Fibroblast of lung (primary cell): Measurements from ENCODE around the gene P4HA1. TPM values are rescaled to one million over a fixed set of nuclear protein-coding genes. Genes with fewer than 3 reads are reported as not detected.

Source experiments
- DNase-seq, 2 donors: peaks; one replicate each; pipeline versions ENCODE4 v3.0.0 to v3.0.0-alpha.2; 2010; ENCODE audit warnings: low read depth in 2 of 2
- H2AFZ ChIP-seq: 2 replicates; pipeline ENCODE4 v1.5.1; 2012; ENCODE audit warnings: low read length, control low read depth, inconsistent platforms
- H3K27ac ChIP-seq: 2 replicates; pipeline ENCODE4 v1.5.1; 2011; ENCODE audit warnings: low read length, control low read depth; ENCODE audit not compliant: insufficient read depth
- H3K27me3 ChIP-seq: 2 replicates; pipeline ENCODE4 v1.5.1; 2011; ENCODE audit warnings: mild to moderate bottlenecking, low read length; ENCODE audit not compliant: control insufficient read depth, insufficient read depth
- H3K36me3 ChIP-seq: 2 replicates; pipeline ENCODE4 v1.5.1; 2011; ENCODE audit warnings: low read length; ENCODE audit not compliant: control insufficient read depth, insufficient read depth
- H3K4me1 ChIP-seq: 2 replicates; pipeline ENCODE4 v1.5.1; 2011; ENCODE audit warnings: low read length; ENCODE audit not compliant: control insufficient read depth, insufficient read depth; ENCODE audit errors: extremely low read depth
- H3K4me2 ChIP-seq: 2 replicates; pipeline ENCODE4 v1.5.1; 2011; ENCODE audit warnings: low read length, control low read depth; ENCODE audit not compliant: insufficient read depth; ENCODE audit errors: extremely low read depth
- H3K4me3 ChIP-seq, 4 experiments: fragments of 200-600 bp in 1 of 4; sonication (generic) in 1 of 4; replicated peaks in 1 of 4; 2 replicates each; pipeline ENCODE4 v1.5.1; 2011 to 2016; ENCODE audit warnings: low read length in 4 of 4, low read depth in 3 of 4, mild to moderate bottlenecking in 3 of 4, control low read depth in 2 of 4, inconsistent platforms in 1 of 4, mixed read lengths in 1 of 4; ENCODE audit not compliant: insufficient read depth in 1 of 4; ENCODE audit errors: control extremely low read depth in 1 of 4
- H3K79me2 ChIP-seq: 2 replicates; pipeline ENCODE4 v1.5.1; 2012; ENCODE audit warnings: mild to moderate bottlenecking, low read length, inconsistent platforms; ENCODE audit not compliant: control insufficient read depth, insufficient read depth
- H3K9ac ChIP-seq: 2 replicates; pipeline ENCODE4 v1.5.1; 2011; ENCODE audit warnings: mild to moderate bottlenecking, low read length, control low read depth; ENCODE audit not compliant: insufficient read depth
- H3K9me3 ChIP-seq: 2 replicates; pipeline ENCODE4 v1.5.1; 2012; ENCODE audit warnings: low read depth, low read length; ENCODE audit not compliant: control insufficient read depth, insufficient read depth
- H4K20me1 ChIP-seq: 2 replicates; pipeline ENCODE4 v1.5.1; 2011; ENCODE audit warnings: low read length; ENCODE audit not compliant: control insufficient read depth, insufficient read depth; ENCODE audit errors: extremely low read depth
- EZH2 ChIP-seq: IDR thresholded peaks from 2 replicates; pipeline ENCODE4 v1.5.1; 2012; ENCODE audit warnings: low read length, control low read depth, mild to moderate bottlenecking; ENCODE audit errors: missing control alignments
- polyA plus RNA-seq, 2 donors: library from polyadenylated mRNA; depleted of rRNA in 1 of 2; stranded (reverse) in 1 of 2; unstranded in 1 of 2; fragments of >200 nt; gene quantifications; 2 replicates each; pipeline ENCODE4 v1.2.1, GENCODE V29; 2011 to 2012; ENCODE audit warnings: missing spikeins in 1 of 2
- total RNA-seq: library from RNA; depleted of rRNA; stranded (reverse); fragments of >200 nt; gene quantifications from 2 replicates; pipeline ENCODE4 v1.2.1, GENCODE V29; 2014
- TF ChIP-seq, protein P1 (sequence below), 2 donors: IDR thresholded peaks in 1 of 2; conservative IDR thresholded peaks in 1 of 2; 1 replicate in 1 of 2; 2 replicates in 1 of 2; pipeline ENCODE4 v1.5.1; 2011 to 2012; ENCODE audit warnings: low read length in 2 of 2, control low read depth in 1 of 2, inconsistent platforms in 1 of 2, low read depth in 1 of 2, mild to moderate bottlenecking in 1 of 2

Gene P4HA1
- total and polyA plus RNA-seq, 2 donors (not counting 1 experiment from before 2014, with no cell fraction given), result 147 to 226 TPM

DNA sequence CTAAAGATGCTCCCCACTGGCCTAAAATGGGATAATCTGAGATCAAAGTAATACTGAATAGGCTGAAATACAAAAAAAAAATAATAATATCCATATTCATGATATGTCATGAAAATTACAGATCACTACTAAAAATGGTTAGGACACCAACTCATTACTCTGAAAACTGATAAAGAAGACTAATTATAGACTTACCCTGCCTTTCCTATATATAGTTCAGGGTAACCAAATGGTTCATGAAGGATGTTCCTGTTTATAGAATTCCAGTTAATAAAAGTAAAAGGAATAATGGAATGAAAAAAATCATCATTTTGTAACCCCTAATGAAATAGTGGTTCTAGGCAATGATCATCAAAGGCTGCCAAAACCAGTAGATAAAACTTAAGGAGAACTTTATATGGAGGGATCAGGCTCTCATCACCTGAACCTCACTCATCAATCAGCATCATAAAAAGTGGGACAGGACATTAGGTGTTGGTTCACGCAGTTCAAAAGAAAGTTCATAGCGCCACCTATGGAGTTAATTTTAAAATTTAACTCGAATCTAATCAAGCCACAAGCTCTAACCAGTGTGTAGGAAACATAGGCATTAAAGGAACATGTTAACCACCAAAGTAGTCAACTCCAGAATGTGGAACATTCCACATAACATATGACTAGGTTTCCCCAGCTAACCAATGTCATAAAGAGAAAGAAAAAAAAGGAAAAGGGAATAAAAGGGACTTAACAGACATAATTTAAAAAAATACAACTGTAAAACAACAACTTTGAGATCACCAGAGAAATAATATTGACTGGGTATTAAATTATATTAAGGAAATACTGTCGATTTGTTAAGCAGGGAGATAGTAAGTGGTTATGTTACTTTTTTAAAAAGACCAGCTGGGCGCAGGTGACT, 35.7 kb downstream of the P4HA1 start:
- Histone ChIP-seq H2AFZ (no peak overlapping the region), H3K36me3 (peaks cover 2% of the 10 kb centered on the region), H3K4me2 (no peak overlapping the region), H3K4me1 (no peaks in the 10 kb centered on the region), H3K27ac (no peak overlapping the region), H3K4me3 (no peak overlapping the region), H3K27me3 (no peaks in the 10 kb centered on the region), H3K9me3 (no peaks in the 10 kb centered on the region), H3K79me2 (no peaks in the 10 kb centered on the region), H4K20me1 (no peaks in the 10 kb centered on the region), H3K9ac (no peak overlapping the region)
- TF ChIP-seq EZH2, result no peak
- TF ChIP-seq, protein P1, sequence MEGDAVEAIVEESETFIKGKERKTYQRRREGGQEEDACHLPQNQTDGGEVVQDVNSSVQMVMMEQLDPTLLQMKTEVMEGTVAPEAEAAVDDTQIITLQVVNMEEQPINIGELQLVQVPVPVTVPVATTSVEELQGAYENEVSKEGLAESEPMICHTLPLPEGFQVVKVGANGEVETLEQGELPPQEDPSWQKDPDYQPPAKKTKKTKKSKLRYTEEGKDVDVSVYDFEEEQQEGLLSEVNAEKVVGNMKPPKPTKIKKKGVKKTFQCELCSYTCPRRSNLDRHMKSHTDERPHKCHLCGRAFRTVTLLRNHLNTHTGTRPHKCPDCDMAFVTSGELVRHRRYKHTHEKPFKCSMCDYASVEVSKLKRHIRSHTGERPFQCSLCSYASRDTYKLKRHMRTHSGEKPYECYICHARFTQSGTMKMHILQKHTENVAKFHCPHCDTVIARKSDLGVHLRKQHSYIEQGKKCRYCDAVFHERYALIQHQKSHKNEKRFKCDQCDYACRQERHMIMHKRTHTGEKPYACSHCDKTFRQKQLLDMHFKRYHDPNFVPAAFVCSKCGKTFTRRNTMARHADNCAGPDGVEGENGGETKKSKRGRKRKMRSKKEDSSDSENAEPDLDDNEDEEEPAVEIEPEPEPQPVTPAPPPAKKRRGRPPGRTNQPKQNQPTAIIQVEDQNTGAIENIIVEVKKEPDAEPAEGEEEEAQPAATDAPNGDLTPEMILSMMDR (conservative IDR thresholded peaks at IDR 0.05 in 1 of 2, IDR thresholded peaks at IDR 0.05 in 1 of 2; ENCODE audit: low read depth in 1 of 2, low read length in 2 of 2), result peak; percentile 42 to 44
- DNase-seq, result peak in 1 of 2 donors; percentile 41

DNA sequence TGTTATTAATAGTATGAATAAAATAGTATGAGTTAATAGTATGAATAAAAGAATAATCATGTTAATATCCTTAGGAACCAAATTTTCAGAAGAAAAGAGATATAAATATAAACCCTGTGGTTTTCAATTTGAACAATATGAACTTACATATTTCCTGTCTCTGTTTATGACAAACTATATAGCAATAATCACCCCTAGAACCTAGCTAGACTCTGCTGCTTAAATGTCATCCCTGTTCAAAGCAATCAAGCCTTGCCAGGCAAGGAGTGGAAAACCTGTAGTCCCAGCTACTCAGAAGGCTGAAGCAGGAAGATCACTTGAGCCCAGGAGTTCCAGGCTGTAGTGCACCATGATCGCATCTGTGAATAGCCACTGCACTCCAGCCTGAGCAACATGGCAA, 36.5 kb downstream of the P4HA1 start:
- Histone ChIP-seq H3K4me2 (no peak overlapping the region), H3K4me3 (no peak overlapping the region), H3K27ac (no peak overlapping the region), H3K27me3 (no peaks in the 10 kb centered on the region), H3K36me3 (peaks cover 4% of the 10 kb centered on the region), H3K4me1 (no peaks in the 10 kb centered on the region), H4K20me1 (no peaks in the 10 kb centered on the region), H3K79me2 (no peaks in the 10 kb centered on the region), H3K9me3 (no peaks in the 10 kb centered on the region), H3K9ac (no peak overlapping the region), H2AFZ (no peak overlapping the region)
- TF ChIP-seq EZH2, result no peak
- TF ChIP-seq, protein P1 (conservative IDR thresholded peaks at IDR 0.05 in 1 of 2, IDR thresholded peaks at IDR 0.05 in 1 of 2; ENCODE audit: low read depth in 1 of 2, low read length in 2 of 2), result no peak
- DNase-seq, result no peak

DNA sequence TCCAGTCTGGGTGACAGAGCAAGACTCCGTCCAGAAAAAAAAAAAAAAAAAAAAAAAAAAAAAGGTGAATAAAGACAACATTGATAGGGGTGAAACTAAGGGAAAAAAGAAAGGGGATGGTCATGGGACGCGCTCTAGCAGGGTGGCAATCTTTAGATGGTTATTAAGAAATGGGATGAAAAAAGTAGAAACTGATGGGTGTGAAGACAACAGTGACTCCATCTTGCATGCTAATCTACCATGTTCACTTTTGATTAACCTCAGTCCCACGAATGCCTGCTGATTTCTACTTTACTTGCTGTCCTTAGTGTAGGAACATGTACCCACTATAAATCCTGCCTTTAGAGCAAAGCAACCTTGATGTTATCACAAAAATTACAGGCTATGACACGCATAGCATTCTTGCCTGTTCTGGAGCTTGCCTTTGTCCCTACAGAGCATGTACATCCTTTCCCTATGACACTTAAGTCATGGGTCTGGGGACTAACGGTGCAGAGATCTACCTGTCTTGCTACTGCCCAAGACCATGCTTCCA, 38.5 kb downstream of the P4HA1 start:
- no peaks in the 10 kb centered on the region for H3K27me3 ChIP-seq
- no peak overlapping the region for H3K9ac ChIP-seq
- no peak overlapping the region for H3K27ac ChIP-seq
- H3K9me3 ChIP-seq, result no peaks in the 10 kb centered on the region
- H3K4me1 ChIP-seq, result no peaks in the 10 kb centered on the region
- no peak overlapping the region for H3K4me2 ChIP-seq
- no peak overlapping the region for H3K4me3 ChIP-seq
- no peaks in the 10 kb centered on the region for H4K20me1 ChIP-seq
- peaks cover 10% of the 10 kb centered on the region for H3K36me3 ChIP-seq
- H3K79me2 ChIP-seq, result no peaks in the 10 kb centered on the region
- no peak for DNase-seq
- TF ChIP-seq EZH2, result no peak
- TF ChIP-seq, protein P1 (conservative IDR thresholded peaks at IDR 0.05 in 1 of 2, IDR thresholded peaks at IDR 0.05 in 1 of 2; ENCODE audit: low read depth in 1 of 2, low read length in 2 of 2), result no peak
- no peak overlapping the region for H2AFZ ChIP-seq
